MM.1S (cell line): ENCODE results near the gene SPDEF.

ENCODE experiments used
- CTCF ChIP-seq: fragments of 300-600 bp; sonication (generic); IDR thresholded peaks from 2 replicates; pipeline ENCODE4 v1.5.1; 2016; ENCODE audit warnings: antibody characterized with exemption, low read length, mixed read lengths
- EZH2 ChIP-seq: fragments of 300-600 bp; sonication (generic); optimal IDR thresholded peaks from 2 replicates; pipeline ENCODE3; 2017; ENCODE audit warnings: low read depth, mild to moderate bottlenecking, antibody characterized with exemption, low read length, mixed read lengths

- TF ChIP-seq CTCF, result peak; percentile 38
- TF ChIP-seq EZH2, result no peak
These were observed 27.3 kb upstream of the SPDEF start for GRCh38 chr6:34583461-34583860.
